Karpas-422 (cell line): Measurements from ENCODE around the gene GSTM5. TPM values are rescaled to one million over a fixed set of nuclear protein-coding genes. Genes with fewer than 3 reads are reported as not detected.

Experiments
- DNase-seq: peaks from one replicate; pipeline ENCODE4 v3.0.0-alpha.2; 2015
- H2AFZ ChIP-seq: fragments of 200-600 bp; sonication (generic); 2 replicates; pipeline ENCODE4 v1.6.1; 2014; ENCODE audit warnings: antibody characterized with exemption, low read length, mixed read lengths
- H3K27ac ChIP-seq: fragments of 200-600 bp; sonication (generic); 2 replicates; pipeline ENCODE4 v1.5.1; 2014; ENCODE audit warnings: mild to moderate bottlenecking, low read length, moderate library complexity
- H3K27me3 ChIP-seq: fragments of 200-600 bp; sonication (generic); 2 replicates; pipeline ENCODE4 v1.6.1; 2014; ENCODE audit warnings: low read length, mixed read lengths
- H3K36me3 ChIP-seq: fragments of 200-600 bp; sonication (generic); 2 replicates; pipeline ENCODE4 v1.6.1; 2014; ENCODE audit warnings: low read length, mixed read lengths; ENCODE audit not compliant: insufficient read depth
- H3K4me1 ChIP-seq: fragments of 200-600 bp; sonication (generic); 2 replicates; pipeline ENCODE4 v1.6.1; 2014; ENCODE audit warnings: mild to moderate bottlenecking, low read length, mixed read lengths
- H3K4me2 ChIP-seq: fragments of 200-600 bp; sonication (generic); 2 replicates; pipeline ENCODE4 v1.6.1; 2014; ENCODE audit warnings: low read length, low read depth, mild to moderate bottlenecking; ENCODE audit not compliant: poor library complexity, severe bottlenecking
- H3K4me3 ChIP-seq: fragments of 200-600 bp; sonication (generic); 2 replicates; pipeline ENCODE4 v1.5.1; 2014; ENCODE audit warnings: mild to moderate bottlenecking, antibody characterized with exemption, low read length, mixed read lengths
- H3K79me2 ChIP-seq: fragments of 200-600 bp; sonication (generic); 2 replicates; pipeline ENCODE4 v1.6.1; 2014; ENCODE audit warnings: mild to moderate bottlenecking, low read length, mixed read lengths
- H3K9ac ChIP-seq: fragments of 200-600 bp; sonication (generic); 2 replicates; pipeline ENCODE4 v1.6.0; 2014; ENCODE audit warnings: low read length
- H3K9me2 ChIP-seq: fragments of 200-600 bp; sonication (generic), shearing (Covaris generic); replicated peaks from 2 replicates; pipeline ENCODE4 v1.6.0; 2014; ENCODE audit warnings: mild to moderate bottlenecking, low read length, moderate library complexity; ENCODE audit not compliant: insufficient read depth
- H3K9me3 ChIP-seq: fragments of 300-700, 200-600 bp; sonication (generic); 2 replicates; pipeline ENCODE4 v1.6.1; 2014; ENCODE audit warnings: low read length, mixed read lengths
- H4K20me1 ChIP-seq: fragments of 200-600 bp; sonication (generic); 2 replicates; pipeline ENCODE4 v1.6.1; 2014; ENCODE audit warnings: mild to moderate bottlenecking, antibody characterized with exemption, low read length, low read depth; ENCODE audit not compliant: insufficient read depth
- total RNA-seq: library from RNA; depleted of rRNA; stranded (reverse); fragments of >200 nt; shearing (Covaris generic); gene quantifications from 2 replicates; pipeline ENCODE4 v1.2.3, GENCODE V29; 2014; ENCODE audit warnings: low replicate concordance

The GSTM5 gene
- total RNA-seq, 1 experiment from 2014 or later: not detected

DNA sequence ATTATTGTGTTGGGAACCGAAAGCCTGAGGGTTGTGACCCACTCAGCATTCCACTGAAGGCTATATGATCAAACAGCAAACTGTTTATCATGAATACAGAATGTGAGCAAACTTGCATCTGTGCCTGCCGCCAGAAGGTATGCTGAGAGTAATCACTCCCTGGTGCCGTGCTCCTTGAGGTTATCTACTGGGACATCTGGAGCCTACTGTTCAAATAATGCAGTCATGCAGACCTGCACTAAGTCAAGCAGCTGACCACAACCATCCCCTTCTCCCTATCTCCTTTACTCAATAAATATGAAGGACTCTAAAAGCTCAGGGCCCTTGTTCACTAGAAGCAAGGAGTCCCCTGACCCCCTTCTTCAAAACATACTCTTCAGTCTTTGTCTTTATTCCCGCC, 13.5 kb downstream of the GSTM5 start:
- no peaks in the 10 kb centered on the region for H4K20me1 ChIP-seq
- no peak overlapping the region for H3K27ac ChIP-seq
- H3K36me3 ChIP-seq: no peaks in the 10 kb centered on the region
- H3K9me3 ChIP-seq: no peaks in the 10 kb centered on the region
- H3K4me3 ChIP-seq: no peak overlapping the region
- H3K27me3 ChIP-seq: no peaks in the 10 kb centered on the region
- DNase-seq: no peak
- no peak overlapping the region for H3K4me2 ChIP-seq
- H3K9ac ChIP-seq: no peak overlapping the region
- H3K79me2 ChIP-seq: no peaks in the 10 kb centered on the region
- no peaks in the 10 kb centered on the region for H3K4me1 ChIP-seq
- no peak overlapping the region for H2AFZ ChIP-seq
- no peaks in the 10 kb centered on the region for H3K9me2 ChIP-seq

DNA sequence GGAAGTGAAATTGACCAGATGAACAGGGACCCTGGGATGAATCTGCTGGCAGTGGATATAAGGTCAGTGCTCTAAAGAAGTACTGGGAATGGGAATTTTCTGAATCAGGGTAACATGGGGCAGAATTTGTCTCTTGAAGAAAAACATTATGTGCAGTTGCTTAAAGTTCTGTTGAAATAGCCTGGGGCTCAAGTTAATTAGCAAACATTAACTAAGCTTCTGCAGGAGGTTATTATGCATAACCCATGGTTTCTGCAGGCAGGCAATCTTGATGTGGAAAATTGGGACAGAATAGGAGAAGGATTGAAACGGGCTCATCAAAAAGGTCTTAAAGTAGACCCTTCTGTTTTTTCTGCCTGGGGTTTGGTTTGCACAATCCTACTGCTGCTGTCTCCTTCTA, 14.0 kb downstream of the GSTM5 start:
- Histone ChIP-seq H4K20me1 (no peaks in the 10 kb centered on the region), H3K9me3 (no peaks in the 10 kb centered on the region), H3K79me2 (no peaks in the 10 kb centered on the region), H3K9ac (no peak overlapping the region), H2AFZ (no peak overlapping the region), H3K27ac (no peak overlapping the region), H3K9me2 (no peaks in the 10 kb centered on the region), H3K4me3 (no peak overlapping the region), H3K4me1 (no peaks in the 10 kb centered on the region), H3K4me2 (no peak overlapping the region), H3K36me3 (no peaks in the 10 kb centered on the region), H3K27me3 (no peaks in the 10 kb centered on the region)
- DNase-seq: no peak

DNA sequence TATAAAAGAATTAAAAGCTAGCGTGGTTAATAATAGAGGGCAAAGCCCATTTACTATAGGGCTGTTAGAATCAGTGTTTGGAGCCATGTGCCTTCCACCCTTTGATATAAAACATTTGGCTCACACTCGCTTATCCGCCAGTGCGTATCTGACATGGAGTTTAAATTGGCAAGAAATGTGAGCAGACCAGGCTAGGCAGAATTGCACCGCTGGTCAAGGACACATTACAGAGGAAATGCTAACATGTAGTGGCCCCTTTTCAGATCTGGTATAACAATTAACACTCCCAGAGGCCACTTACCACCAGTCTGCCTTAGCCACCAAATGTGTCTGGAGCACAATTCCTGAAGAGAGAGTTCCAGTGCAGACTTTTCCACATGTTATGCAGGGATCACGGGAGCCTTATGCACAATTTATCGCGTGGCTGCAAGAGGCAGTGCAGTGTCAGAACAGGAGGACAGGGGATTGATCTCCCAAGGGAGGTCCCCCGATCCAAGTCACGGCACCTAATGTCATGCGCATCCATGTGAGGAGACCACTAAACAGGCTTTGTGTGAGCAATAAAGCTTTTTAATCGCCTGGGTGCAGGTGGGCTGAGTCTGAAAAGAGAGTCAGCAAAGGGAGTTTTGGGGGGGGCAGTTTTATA, 14.8 kb downstream of the GSTM5 start:
- Histone ChIP-seq H3K36me3 (no peaks in the 10 kb centered on the region), H3K9ac (no peak overlapping the region), H3K4me3 (no peak overlapping the region), H4K20me1 (no peaks in the 10 kb centered on the region), H3K27me3 (no peaks in the 10 kb centered on the region), H2AFZ (no peak overlapping the region), H3K27ac (no peak overlapping the region), H3K4me1 (no peaks in the 10 kb centered on the region), H3K9me2 (no peaks in the 10 kb centered on the region), H3K4me2 (no peak overlapping the region), H3K79me2 (no peaks in the 10 kb centered on the region), H3K9me3 (no peaks in the 10 kb centered on the region)
- no peak for DNase-seq

DNA sequence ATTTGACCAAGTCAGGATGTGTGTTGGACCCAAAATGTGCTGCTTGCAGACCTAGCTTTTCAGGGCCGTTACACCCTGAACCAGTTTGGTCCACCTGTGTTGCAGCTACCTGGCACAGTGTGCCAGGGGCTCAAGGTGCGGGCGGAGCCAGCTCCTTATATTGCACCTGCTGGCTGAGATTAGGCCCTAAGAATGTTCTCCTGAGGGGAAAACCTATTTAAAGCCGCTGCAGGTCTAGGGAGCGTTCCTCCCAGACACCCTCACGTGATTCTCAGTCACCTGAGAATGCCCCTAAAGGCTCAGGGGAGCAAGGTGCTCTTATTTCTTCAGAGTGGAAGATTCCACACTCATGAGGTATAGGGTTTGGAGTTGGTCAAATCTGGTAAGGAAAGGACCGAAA, 16.8 kb downstream of the GSTM5 start:
- Histone ChIP-seq H2AFZ (no peak overlapping the region), H3K9me3 (no peaks in the 10 kb centered on the region), H3K9ac (no peak overlapping the region), H4K20me1 (no peaks in the 10 kb centered on the region), H3K4me1 (no peaks in the 10 kb centered on the region), H3K79me2 (no peaks in the 10 kb centered on the region), H3K36me3 (no peaks in the 10 kb centered on the region), H3K4me3 (no peak overlapping the region), H3K27ac (no peak overlapping the region), H3K4me2 (no peak overlapping the region), H3K27me3 (no peaks in the 10 kb centered on the region), H3K9me2 (no peaks in the 10 kb centered on the region)
- DNase-seq: no peak

DNA sequence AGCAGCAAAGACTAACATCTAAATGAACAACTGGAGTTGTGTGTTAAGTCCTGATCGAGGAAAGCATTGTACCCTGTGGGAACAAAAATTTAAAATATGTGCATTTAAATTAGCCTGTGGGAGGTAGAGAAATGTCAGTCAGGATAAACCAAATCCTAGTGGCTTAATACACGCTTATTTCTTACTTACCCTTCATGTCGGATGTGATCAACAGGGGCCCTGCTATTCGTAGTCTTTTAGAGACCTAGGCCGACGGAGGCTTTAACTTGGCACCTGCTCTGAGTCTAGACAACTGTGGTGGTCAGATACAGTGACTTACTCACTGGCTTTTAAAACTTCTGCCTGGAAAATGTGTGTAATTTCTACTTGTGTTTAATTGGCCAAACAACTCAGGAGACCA, 18.6 kb downstream of the GSTM5 start:
- H3K9ac ChIP-seq: no peak overlapping the region
- no peak for DNase-seq
- H3K9me3 ChIP-seq: no peaks in the 10 kb centered on the region
- H3K27ac ChIP-seq: no peak overlapping the region
- no peaks in the 10 kb centered on the region for H3K27me3 ChIP-seq
- H4K20me1 ChIP-seq: no peaks in the 10 kb centered on the region
- H3K36me3 ChIP-seq: no peaks in the 10 kb centered on the region
- no peaks in the 10 kb centered on the region for H3K9me2 ChIP-seq
- no peak overlapping the region for H3K4me2 ChIP-seq
- no peaks in the 10 kb centered on the region for H3K79me2 ChIP-seq
- no peaks in the 10 kb centered on the region for H3K4me1 ChIP-seq
- no peak overlapping the region for H2AFZ ChIP-seq
- no peak overlapping the region for H3K4me3 ChIP-seq

DNA sequence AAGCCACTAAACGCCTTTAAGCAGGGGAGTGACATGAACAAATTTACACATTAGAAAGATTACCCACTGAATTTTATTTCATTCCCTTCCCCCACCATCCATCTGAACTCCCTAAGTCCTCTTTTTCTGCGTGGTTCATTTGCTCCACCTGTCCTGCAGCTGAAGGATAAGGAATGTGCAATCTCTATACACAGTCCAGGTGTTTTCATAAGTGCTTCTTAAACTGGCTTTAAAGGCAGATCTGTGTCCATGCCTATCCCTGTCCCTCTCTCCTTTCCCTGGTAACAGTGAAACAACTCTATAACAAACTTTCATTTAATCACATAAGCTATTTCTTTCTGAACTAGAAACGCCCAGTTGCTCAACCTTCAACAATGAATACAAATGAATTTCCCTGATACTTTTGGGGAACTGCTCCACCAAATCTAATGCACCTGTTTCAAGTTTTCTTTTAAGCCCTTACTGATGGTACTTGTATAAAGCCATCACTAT, 20.4 kb downstream of the GSTM5 start:
- Histone ChIP-seq H3K4me1 (no peaks in the 10 kb centered on the region), H3K9me2 (no peaks in the 10 kb centered on the region), H3K27me3 (no peaks in the 10 kb centered on the region), H4K20me1 (no peaks in the 10 kb centered on the region), H3K4me3 (no peak overlapping the region), H3K36me3 (no peaks in the 10 kb centered on the region), H3K9ac (no peak overlapping the region), H3K9me3 (no peaks in the 10 kb centered on the region), H3K79me2 (no peaks in the 10 kb centered on the region), H2AFZ (no peak overlapping the region), H3K4me2 (no peak overlapping the region), H3K27ac (no peak overlapping the region)
- no peak for DNase-seq

DNA sequence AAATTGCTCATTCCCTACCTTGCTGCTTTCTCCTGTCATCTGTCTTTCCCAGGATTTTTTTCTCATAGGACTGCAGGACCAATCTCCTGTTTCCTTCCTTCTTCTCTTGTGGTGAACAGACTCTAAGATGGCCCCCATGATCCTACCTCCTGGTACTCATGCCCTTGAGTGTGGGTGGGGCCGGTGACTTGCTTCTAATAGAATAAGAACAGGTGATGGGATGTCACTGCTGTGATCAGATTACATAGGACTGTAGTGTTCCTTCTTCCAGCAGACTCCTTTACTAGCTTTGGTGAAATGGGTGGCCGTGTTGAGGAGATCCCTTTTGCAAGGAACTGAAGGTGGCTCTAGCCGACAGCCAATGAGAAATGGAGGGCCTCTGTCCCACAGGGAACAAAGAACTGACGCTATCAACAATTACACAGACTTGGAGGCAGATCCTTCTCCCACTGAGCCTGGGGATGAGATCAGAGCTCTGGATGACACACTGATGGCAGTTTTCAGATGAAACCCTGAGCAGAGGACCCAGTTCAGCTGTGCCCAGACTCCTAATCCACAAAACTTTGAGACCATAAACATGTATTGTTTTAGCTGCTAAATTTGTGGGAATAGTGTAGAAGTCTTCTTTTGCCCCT, 21.3 kb downstream of the GSTM5 start:
- H3K36me3 ChIP-seq: no peaks in the 10 kb centered on the region
- DNase-seq: no peak
- no peaks in the 10 kb centered on the region for H3K79me2 ChIP-seq
- H3K27ac ChIP-seq: no peak overlapping the region
- no peak overlapping the region for H3K4me2 ChIP-seq
- no peaks in the 10 kb centered on the region for H4K20me1 ChIP-seq
- H3K4me1 ChIP-seq: no peaks in the 10 kb centered on the region
- no peak overlapping the region for H3K9ac ChIP-seq
- H3K9me2 ChIP-seq: no peaks in the 10 kb centered on the region
- H3K4me3 ChIP-seq: no peak overlapping the region
- H2AFZ ChIP-seq: no peak overlapping the region
- no peaks in the 10 kb centered on the region for H3K27me3 ChIP-seq
- no peaks in the 10 kb centered on the region for H3K9me3 ChIP-seq

DNA sequence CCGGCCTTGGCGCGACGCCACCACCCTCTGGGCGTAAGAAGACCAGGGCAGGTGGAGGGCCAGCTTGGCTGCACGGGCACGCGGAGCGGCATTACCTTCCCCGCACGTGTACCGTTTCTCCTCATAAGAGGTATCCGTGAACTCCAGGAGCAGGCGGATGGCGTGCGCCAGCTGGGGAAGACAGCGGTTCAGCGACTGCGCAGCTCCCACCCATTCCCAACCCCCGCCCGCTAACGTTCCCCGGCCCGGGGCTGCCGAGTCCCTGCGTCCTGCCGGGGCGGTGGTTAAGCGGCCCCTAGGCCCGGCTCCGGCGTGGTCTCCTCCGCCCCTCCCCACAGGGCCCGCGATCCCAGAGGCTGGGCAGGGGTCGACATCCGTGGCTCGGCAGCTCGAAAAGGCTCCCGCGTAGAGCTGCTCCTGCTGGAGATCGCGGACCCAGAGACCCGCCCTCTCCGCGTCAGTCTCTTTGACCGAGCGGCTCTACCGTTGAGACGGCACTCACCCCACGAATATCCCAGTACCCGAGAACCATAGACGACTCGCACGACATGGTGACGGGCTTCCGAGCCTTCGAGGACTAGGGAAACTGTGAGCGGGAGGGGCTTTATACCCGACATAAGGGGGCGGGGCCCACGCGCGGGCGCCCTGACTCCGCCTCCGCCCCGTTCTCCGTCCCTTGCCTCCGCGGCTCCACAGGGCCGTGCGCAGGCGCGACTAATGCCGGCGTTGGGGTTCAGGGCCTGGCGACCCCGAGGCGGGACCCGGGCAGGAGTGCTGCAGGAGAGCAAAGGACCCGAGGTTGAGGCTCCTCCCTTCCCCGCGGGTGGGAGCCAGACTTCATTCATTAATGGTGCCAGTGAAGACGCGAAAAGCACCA, 27.9 kb downstream of the GSTM5 start:
- no peak overlapping the region for H3K9ac ChIP-seq
- no peaks in the 10 kb centered on the region for H3K4me1 ChIP-seq
- no peak overlapping the region for H3K27ac ChIP-seq
- no peak overlapping the region for H2AFZ ChIP-seq
- no peaks in the 10 kb centered on the region for H3K9me2 ChIP-seq
- no peaks in the 10 kb centered on the region for H3K9me3 ChIP-seq
- H3K79me2 ChIP-seq: no peaks in the 10 kb centered on the region
- DNase-seq: no peak
- H3K4me2 ChIP-seq: no peak overlapping the region
- no peak overlapping the region for H3K4me3 ChIP-seq
- H4K20me1 ChIP-seq: no peaks in the 10 kb centered on the region
- H3K36me3 ChIP-seq: no peaks in the 10 kb centered on the region
- no peaks in the 10 kb centered on the region for H3K27me3 ChIP-seq
